Gastrocnemius medialis (tissue), 4 donors: Measurements from ENCODE around the gene NTRK3.

Experiments
- POLR2A ChIP-seq, 2 donors: fragments of 450-650 bp; IDR thresholded peaks; one replicate each; pipeline ENCODE4 v1.6.1; 2017; ENCODE audit warnings: antibody characterized with exemption in 2 of 2, mild to moderate bottlenecking in 2 of 2, moderate library complexity in 2 of 2
- TF ChIP-seq, protein P1 (sequence below), 5 experiments: fragments of 450-650 bp in 3 of 5; fragments of 200-600 bp in 2 of 5; sonication (generic) in 2 of 5; IDR thresholded peaks in 4 of 5; conservative IDR thresholded peaks in 1 of 5; 1 replicate in 4 of 5; 2 replicates in 1 of 5; pipeline ENCODE4 v1.5.1; 2016 to 2019; ENCODE audit warnings: antibody characterized with exemption in 5 of 5, mild to moderate bottlenecking in 3 of 5, moderate library complexity in 3 of 5

DNA sequence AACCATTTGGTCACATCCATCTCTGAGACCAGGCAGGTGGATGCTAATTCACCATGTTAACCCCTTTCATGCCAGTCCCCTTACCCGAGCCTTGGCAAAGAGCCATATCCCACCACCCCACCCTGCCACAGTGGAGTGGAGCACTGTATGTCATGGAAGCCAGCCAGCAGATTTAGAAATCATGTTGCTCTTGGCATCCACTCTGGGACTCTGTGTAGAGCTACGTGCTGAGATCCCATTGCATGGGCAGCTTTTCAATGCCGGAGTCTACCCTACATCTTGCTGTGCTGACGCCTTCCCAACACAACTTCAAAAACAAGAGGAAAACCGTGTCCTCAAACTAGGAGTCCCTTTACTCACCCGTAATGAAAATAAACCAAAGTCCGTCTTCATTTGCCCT is 131.0 kb downstream of the NTRK3 start:
- TF ChIP-seq POLR2A (IDR thresholded peaks at IDR 0.05): no peak
- TF ChIP-seq, protein P1, sequence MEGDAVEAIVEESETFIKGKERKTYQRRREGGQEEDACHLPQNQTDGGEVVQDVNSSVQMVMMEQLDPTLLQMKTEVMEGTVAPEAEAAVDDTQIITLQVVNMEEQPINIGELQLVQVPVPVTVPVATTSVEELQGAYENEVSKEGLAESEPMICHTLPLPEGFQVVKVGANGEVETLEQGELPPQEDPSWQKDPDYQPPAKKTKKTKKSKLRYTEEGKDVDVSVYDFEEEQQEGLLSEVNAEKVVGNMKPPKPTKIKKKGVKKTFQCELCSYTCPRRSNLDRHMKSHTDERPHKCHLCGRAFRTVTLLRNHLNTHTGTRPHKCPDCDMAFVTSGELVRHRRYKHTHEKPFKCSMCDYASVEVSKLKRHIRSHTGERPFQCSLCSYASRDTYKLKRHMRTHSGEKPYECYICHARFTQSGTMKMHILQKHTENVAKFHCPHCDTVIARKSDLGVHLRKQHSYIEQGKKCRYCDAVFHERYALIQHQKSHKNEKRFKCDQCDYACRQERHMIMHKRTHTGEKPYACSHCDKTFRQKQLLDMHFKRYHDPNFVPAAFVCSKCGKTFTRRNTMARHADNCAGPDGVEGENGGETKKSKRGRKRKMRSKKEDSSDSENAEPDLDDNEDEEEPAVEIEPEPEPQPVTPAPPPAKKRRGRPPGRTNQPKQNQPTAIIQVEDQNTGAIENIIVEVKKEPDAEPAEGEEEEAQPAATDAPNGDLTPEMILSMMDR (IDR thresholded peaks at IDR 0.05 in 4 of 5, conservative IDR thresholded peaks at IDR 0.05 in 1 of 5): no peak
